Right kidney (tissue), 1 donor: ENCODE results near the gene RASD1.
"Not testable (repeated sequence)": the region's sequence is repeated elsewhere in the genome, so short reads cannot be mapped to it uniquely, and the experiment has no call there.

ENCODE experiments used
- DNase-seq: peaks from one replicate; pipeline ENCODE4 v3.0.0-alpha.2; 2016

The RASD1 gene

GRCh38 chr17:17469358-17469757, 26.8 kb downstream of the RASD1 start:
- DNase-seq = no peak

GRCh38 chr17:17468217-17469010, 27.8 kb downstream of the RASD1 start:
- DNase-seq = no peak

DNA sequence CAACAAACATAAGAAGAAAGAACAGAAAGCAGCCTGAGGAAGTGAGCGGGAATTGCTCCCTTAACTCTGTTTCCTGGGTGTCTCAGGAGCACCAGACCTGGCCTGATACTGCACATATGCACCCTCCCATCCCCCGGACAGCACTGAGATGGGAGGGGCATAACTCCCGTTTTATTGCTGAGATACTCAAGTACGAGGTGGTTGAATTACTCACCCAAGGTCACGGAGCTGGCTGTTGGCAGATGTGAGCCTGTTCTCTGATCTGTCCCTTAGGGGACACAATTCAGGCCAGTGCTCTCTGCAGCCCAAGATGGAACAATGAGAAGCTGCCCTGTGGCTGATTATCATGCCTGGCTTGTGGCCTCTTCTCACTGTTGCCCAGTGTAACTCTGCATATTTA, 28.5 kb downstream of the RASD1 start:
- no peak for DNase-seq

- DNase-seq = no peak
Measured at GRCh38 chr17:17467016-17467415, 29.2 kb downstream of the RASD1 start.

- DNase-seq = no peak
Measured at GRCh38 chr17:17466511-17466910, 29.7 kb downstream of the RASD1 start.

GRCh38 chr17:17465878-17466277, 30.3 kb downstream of the RASD1 start:
- not testable (repeated sequence) for DNase-seq

DNA sequence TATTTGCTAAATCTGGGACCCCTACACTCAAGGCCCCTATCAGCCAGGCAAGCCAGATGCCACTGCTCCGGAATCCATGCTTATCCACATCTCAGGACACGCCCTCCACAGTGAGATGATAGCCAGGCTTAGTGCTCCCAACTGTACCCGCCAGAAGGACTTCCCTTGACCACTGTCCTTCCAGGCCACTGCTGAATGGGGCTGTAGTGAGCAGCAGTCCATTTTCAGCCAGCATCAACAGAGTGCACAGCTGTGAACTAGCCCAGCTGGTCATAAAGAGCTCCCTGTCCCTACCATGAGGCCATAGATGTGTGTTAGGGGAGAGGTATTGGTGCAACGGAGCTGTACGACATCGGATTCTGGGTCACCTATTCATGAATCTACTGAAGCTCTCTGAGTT, 32.4 kb downstream of the RASD1 start:
- DNase-seq = no peak

- no peak for DNase-seq
Measured at GRCh38 chr17:17462048-17462824, 34.0 kb downstream of the RASD1 start.

GRCh38 chr17:17460038-17460437, 36.2 kb downstream of the RASD1 start:
- no peak for DNase-seq

DNA sequence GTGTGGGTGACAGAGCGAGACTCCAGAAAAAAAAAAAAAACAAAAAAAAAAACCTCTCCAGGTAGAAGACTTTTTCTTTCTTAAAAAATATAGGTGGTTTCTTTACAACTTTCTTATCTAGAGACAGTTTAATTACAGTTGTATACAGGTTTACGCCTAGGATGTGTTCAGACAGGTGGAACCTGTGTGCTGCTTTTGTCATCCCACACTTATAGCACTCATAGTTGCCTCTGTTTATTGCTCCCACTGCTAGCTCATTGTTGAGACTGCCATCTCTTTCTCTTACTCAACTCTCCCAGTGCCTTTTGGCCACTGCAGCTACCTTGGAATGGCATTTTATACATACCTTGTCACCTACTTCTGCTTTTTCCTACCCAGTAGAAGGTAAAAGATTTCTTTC, 38.5 kb downstream of the RASD1 start:
- no peak for DNase-seq

DNA sequence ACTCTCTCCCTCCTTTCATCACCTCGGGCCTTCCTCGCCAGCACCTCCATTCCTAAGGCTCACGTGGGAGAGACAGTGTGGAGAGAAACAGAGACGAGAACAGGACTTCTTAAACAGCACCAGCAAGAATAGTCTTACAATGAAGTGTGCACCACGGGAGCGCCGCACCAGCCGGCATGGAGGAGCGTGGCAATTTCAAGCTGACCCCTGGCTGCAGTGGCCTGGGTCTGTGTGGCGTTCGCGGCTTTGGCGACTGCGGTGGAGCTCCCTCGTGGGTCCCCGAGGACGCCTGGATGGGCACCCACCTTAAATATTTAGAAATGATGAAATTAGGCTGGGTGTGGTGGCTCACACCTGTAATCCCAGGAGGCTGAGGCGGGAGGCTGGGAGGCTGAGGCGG, 39.9 kb downstream of the RASD1 start:
- no peak for DNase-seq

- no peak for DNase-seq
Measured at GRCh38 chr17:17455173-17455572, 41.0 kb downstream of the RASD1 start.

- DNase-seq = not testable (repeated sequence)
Measured at GRCh38 chr17:17454700-17455099, 41.5 kb downstream of the RASD1 start.

DNA sequence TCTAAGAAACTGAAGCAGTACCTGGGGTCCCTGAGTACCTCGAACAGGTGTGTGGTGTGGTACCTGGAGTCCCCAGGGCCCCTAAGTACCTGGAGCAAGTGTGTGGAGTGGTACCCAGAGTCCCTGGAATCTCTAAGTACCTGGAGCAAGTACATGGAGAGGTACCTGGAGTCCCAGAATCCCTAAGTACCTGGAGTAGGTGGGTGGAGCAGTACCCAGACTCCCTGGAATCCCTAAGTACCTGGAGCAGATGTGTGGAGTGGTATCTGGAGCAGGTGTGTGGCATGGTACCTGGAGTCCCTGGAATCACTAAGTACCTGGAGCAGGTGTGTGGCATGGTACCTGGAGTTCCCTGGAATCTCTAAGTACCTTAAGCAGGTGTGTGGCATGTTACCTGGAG, 41.9 kb downstream of the RASD1 start:
- no peak for DNase-seq

GRCh38 chr17:17453088-17453487, 43.1 kb downstream of the RASD1 start:
- DNase-seq = no peak

DNA sequence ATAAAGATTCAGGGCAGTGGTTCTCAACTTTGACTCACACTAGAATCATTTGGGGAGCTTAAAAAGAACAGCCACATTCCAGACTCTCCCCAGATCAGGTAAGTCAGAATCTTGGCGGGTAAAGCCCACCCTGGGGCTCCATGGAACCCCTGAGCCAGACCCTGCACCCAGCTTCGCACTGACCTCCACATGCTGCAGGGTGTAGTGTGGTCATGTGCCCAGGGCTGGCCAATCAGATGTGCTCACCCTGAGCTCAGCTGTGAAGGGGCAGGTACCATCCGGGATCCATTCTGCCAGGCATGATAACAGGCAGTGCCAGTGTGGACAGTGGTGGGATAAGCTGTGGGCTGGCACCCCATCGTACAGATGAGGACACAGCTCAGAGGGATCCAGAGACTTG, 47.5 kb downstream of the RASD1 start:
- no peak for DNase-seq

GRCh38 chr17:17448076-17448475, 48.1 kb downstream of the RASD1 start:
- DNase-seq = no peak

GRCh38 chr17:17447264-17447663, 48.9 kb downstream of the RASD1 start:
- no peak for DNase-seq

GRCh38 chr17:17446666-17447155, 49.5 kb downstream of the RASD1 start:
- no peak for DNase-seq

GRCh38 chr17:17445925-17446665, 50.1 kb downstream of the RASD1 start:
- DNase-seq = peak; percentile 28

GRCh38 chr17:17445296-17445924, 50.8 kb downstream of the RASD1 start:
- no peak for DNase-seq
